ENCODE results near the gene GTF2I. TPM values are rescaled to one million over a fixed set of nuclear protein-coding genes. Genes with fewer than 3 reads are reported as not detected.
A peak's percentile ranks its signal among the peaks of the same experiment; 100 is the strongest.
"Not testable (repeated sequence)": the region's sequence is repeated elsewhere in the genome, so short reads cannot be mapped to it uniquely, and the experiment has no call there.

Gene GTF2I
- polyA plus RNA-seq, 1 donor: 195 TPM

DNA sequence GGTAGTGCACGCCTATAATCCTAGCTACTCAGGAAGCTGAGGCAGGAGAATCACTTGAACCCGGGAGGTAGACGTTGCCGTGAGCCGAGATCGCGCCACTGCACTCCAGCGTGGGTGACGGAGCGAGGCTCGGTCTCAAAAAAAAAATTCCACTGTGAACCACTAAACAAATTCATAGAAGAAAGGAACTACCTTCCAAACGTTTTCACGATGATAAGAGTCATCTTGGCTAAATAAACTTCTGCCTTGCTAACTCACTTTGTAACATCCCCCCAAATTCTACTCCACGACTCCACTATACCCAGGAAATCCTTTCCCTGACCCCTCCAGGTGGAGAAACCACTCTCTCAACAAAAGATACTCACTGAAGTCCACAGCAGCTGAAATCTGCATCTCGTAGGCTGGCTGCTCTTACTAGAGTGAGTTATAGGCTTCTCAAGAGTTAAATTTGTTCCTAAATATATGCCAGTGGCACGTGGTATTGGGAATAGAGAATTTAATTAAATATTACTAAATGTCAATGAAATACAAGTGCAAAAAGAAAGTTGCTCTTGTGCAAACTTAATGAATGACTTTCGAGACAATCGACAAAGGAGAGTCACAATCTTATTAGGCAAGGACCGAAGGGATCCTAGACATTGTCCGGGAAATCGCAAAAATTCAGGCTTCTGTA, 1.6 kb upstream of the GTF2I start:
- peak overlapping the region; percentile 78 for H3K27ac ChIP-seq (ENCODE audit: low read length)
- H3K9me3 ChIP-seq (ENCODE audit: control insufficient read depth, low read depth, low read length): no peaks in the 10 kb centered on the region
- H3K36me3 ChIP-seq (ENCODE audit: control insufficient read depth, insufficient read depth, low read length): no peaks in the 10 kb centered on the region
- H3K27me3 ChIP-seq (ENCODE audit: control insufficient read depth, insufficient read depth, low read length): no peaks in the 10 kb centered on the region
- WGBS (ENCODE audit: insufficient coverage, low lambda C conversion rate): 0% methylated on average over 1 of the region's 21 CpGs
- H3K4me1 ChIP-seq (ENCODE audit: control insufficient read depth, insufficient read depth, low read length): peaks cover 34% of the 10 kb centered on the region
- DNase-seq: no peak
- H3K4me3 ChIP-seq (ENCODE audit: low read length): peak overlapping the region; percentile 90

DNA sequence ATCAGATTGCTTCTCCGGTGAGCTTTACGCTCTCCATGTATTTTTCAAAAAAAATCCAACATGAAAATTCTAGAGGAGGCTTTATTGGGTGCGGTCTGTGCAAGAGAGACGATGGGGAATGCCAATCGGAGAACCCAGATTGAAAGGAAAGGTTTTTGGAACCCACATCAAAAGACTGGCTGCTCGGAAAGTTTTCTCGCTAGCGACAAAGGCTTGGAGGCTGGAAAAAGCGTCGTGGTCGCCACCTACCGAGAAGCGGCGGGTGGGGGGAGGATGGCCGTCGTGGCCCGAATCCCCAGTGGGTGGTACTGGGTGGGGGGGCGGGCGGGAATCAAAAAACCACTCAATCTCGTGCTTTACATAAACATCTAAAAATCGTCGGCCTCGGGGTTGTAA, 1.1 kb upstream of the GTF2I start:
- WGBS (ENCODE audit: insufficient coverage, low lambda C conversion rate): no CpG with 5 or more reads among the region's 23 CpGs
- H3K9me3 ChIP-seq (ENCODE audit: control insufficient read depth, low read depth, low read length): no peaks in the 10 kb centered on the region
- peak overlapping the region; percentile 87 for H3K27ac ChIP-seq (ENCODE audit: low read length)
- H3K36me3 ChIP-seq (ENCODE audit: control insufficient read depth, insufficient read depth, low read length): no peaks in the 10 kb centered on the region
- no peaks in the 10 kb centered on the region for H3K27me3 ChIP-seq (ENCODE audit: control insufficient read depth, insufficient read depth, low read length)
- H3K4me1 ChIP-seq (ENCODE audit: control insufficient read depth, insufficient read depth, low read length): peaks cover 34% of the 10 kb centered on the region
- H3K4me3 ChIP-seq (ENCODE audit: low read length): peak overlapping the region; percentile 90
- DNase-seq: peak in 1 of 2 donors; percentile 59

DNA sequence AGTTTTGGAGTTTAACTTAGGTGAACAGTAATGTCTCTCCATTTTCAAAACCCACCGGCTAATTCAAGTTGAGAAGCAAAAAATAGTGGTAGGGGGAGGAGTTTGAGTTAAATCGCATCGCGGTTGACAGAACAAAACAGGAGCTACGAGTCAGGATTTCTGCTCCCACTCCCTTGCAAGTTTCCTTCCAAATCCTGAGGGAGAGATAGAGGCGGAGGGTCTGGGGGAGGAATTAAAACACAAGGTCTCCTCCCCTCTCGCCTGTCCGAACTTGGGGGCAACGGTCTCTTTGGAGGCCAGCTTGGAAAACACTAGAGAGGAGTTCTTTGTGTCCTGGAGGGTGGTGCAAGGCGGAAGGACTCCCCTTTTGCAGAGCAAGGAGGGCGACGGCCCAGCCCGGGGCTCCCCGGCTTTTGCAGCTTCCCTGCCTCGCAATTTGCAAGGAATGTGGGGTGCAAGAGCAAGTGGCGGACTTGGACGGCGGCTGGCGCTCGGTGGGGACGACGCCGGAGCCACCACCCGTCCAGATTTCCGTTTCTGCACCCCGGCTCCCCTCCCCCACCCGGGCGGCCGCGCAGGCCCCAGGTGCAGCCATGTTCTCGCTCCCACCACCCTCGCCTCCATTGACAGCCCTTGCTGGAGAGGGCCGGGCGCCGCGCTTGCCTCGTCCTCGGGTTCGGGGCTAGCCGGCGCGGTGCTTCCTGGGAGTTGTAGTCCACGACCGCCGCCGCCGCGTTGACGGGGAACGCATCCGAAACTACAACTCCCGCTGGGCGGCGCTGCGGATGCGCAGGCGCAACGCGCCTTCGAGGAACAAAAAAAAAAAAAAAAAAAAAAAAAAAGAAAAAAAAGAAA, 454 bp upstream of the GTF2I start:
- Histone ChIP-seq H3K4me3 (ENCODE audit: low read length) (peak overlapping the region; percentile 90), H3K27me3 (ENCODE audit: control insufficient read depth, insufficient read depth, low read length) (no peaks in the 10 kb centered on the region), H3K4me1 (ENCODE audit: control insufficient read depth, insufficient read depth, low read length) (peaks cover 38% of the 10 kb centered on the region), H3K9me3 (ENCODE audit: control insufficient read depth, low read depth, low read length) (no peaks in the 10 kb centered on the region), H3K36me3 (ENCODE audit: control insufficient read depth, insufficient read depth, low read length) (no peaks in the 10 kb centered on the region), H3K27ac (ENCODE audit: low read length) (peak overlapping the region; percentile 87)
- peak; percentile 97 for DNase-seq
- WGBS (ENCODE audit: insufficient coverage, low lambda C conversion rate): no CpG with 5 or more reads among the region's 60 CpGs

DNA sequence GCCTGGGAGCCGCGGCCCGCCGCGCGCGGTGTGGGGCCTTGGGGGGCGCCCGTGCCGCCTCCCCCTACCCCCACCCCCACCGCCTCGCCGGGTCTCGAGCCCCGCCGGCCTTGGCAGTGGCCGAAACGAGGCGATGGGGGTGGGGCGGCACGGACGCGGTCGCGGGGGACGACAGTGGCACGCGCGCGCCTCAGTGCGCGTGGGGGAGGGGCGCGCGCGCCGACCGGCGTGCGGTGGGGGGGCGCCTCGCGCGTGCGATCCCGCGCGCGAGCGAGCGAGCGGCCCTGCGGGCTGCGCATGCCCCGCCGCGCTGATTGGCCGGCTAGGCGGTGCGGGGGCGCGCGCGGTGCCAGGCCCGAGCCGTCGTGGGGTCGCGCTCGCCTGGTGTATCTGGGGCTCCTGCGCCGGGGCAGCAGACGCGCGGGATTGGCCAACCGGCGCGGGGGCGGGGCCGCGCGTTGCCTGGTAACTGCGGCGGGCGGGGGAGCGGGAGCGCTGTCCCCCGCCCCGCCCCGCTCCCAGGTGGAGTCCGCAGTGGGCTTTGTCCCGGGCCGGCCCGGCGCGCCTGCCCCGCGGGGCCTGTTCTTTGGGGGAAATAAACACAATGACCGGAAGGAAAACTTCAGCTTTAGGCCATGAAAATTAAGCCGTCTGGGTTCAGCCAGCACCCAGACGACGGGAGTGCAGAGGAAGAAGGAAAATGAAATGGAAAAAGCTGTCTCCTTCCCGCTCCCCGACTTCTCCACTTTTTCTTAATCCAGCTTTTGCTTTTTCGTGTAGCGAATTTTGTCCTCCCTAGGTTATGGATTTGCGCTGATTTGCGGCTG, 873 bp downstream of the GTF2I start:
- Histone ChIP-seq H3K4me1 (ENCODE audit: control insufficient read depth, insufficient read depth, low read length) (peaks cover 38% of the 10 kb centered on the region), H3K36me3 (ENCODE audit: control insufficient read depth, insufficient read depth, low read length) (no peaks in the 10 kb centered on the region)

DNA sequence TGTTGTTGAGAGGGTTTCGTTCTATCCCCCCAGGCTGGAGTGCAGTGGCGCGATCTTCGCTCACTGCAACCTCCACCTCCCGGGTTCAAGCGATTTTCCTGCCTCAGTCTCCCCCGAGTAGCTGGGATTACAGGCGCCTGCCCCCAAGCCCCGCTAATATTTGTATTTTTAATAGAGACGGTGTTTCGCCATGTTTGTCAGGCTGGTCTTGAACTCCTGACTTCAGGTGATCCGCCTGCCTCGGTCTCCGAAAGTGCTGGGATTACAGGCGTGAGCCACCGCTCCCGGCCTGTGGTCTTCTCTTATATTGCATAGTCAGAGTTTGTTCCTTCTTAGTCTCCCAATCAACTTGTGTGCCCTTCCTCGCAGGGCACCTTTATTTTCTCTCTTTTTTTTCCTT, 2.7 kb downstream of the GTF2I start:
- peak overlapping the region; percentile 78 for H3K27ac ChIP-seq (ENCODE audit: low read length)
- H3K27me3 ChIP-seq (ENCODE audit: control insufficient read depth, insufficient read depth, low read length); H3K4me3 ChIP-seq (ENCODE audit: low read length); DNase-seq; H3K9me3 ChIP-seq (ENCODE audit: control insufficient read depth, low read depth, low read length); H3K36me3 ChIP-seq (ENCODE audit: control insufficient read depth, insufficient read depth, low read length): not testable (repeated sequence)
- WGBS (ENCODE audit: insufficient coverage, low lambda C conversion rate): 67% methylated on average over 1 of the region's 18 CpGs
- peaks cover 32% of the 10 kb centered on the region for H3K4me1 ChIP-seq (ENCODE audit: control insufficient read depth, insufficient read depth, low read length)

More for the DNA sequence above, 873 bp downstream of the GTF2I start:
- no peaks in the 10 kb centered on the region for H3K9me3 ChIP-seq (ENCODE audit: control insufficient read depth, low read depth, low read length)
- peak overlapping the region; percentile 70 for H3K27ac ChIP-seq (ENCODE audit: low read length)
- DNase-seq: peak; percentile 94 to 97
- H3K27me3 ChIP-seq (ENCODE audit: control insufficient read depth, insufficient read depth, low read length): no peaks in the 10 kb centered on the region
- WGBS (ENCODE audit: insufficient coverage, low lambda C conversion rate): 0% methylated on average over 2 of the region's 108 CpGs
- peak overlapping the region; percentile 90 for H3K4me3 ChIP-seq (ENCODE audit: low read length)

DNA sequence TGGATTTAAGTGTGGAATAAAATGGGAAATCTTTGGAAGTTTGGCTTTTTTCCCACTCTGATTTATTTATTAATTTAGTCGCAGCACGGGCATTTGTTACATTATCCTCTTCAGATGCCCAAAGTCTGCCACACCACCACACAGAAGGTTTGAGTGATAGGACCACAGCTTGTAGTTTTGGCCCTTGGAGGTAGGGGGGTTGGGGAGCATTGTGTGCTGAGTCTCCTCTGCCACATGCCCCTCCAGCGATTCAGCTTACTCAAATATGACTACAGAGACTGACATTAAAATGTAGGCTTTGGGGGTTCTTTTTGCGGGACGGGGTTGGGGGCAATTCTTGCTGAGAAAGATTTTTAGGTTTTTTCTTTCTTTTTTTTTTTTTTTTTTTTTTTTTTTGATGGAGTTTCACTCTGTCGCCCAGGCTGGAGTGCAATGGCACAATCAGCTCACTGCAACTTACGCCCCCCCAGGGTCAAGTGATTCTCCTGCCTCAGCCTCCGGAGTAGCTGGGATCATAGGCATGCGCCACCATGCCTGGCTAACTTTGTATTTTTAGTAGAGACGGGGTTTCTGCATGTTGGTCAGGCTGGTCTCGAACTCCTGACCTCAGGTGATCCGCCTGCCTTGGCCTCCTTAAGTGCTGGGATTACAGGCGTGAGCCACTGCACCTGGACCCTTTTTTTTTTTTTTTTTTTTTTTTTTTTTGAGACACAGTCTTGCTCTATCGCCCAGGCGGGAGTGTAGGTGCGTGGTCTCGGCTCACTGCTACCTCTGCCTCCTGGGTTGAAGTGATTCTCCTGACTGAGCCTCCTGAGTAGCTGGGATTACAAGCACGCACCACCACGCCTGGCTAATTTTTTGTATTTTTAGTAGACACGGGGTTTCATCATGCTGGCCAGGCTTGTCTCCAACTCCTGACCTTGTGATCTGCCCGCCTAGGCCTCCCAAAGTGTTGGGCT, 4.6 kb downstream of the GTF2I start:
- H3K4me1 ChIP-seq (ENCODE audit: control insufficient read depth, insufficient read depth, low read length): peaks cover 20% of the 10 kb centered on the region
- 0% methylated on average over 1 of the region's 21 CpGs for WGBS (ENCODE audit: insufficient coverage, low lambda C conversion rate)
- DNase-seq: not testable (repeated sequence)

DNA sequence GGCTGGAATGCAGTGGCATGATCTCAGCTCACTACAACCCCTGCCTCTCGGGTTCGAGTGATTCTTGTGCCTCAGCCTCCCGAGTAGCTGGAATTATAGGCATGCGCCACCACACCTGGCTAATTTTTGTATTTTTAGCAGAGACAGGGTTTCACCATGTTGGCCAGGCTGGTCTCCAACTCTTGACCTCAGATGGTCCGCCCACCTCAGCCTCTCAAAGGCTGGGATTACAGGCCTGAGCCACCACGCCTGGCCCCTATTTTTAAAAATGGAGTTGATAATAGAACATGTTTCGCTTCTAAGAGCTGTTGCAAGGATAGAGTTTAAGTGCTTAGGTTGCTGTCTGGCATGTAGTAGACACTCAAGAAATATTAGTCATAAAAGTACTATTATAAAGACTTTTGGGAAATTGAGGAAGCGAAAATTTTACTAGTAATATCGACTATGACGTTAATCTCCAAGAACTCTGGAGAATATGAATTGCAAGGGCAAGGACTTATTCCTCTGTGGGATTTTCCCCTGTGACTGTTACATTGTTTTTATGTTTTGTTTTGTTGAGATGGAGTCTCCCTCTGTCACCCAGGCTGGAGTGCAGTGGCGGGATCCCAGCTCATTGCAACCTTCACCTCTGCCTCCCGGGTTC, 7.9 kb downstream of the GTF2I start:
- DNase-seq: no peak
- H3K4me1 ChIP-seq (ENCODE audit: control insufficient read depth, insufficient read depth, low read length): peaks cover 7% of the 10 kb centered on the region
- no peaks in the 10 kb centered on the region for H3K9me3 ChIP-seq (ENCODE audit: control insufficient read depth, low read depth, low read length)
- H3K36me3 ChIP-seq (ENCODE audit: control insufficient read depth, insufficient read depth, low read length): peaks cover 21% of the 10 kb centered on the region
- no peak overlapping the region for H3K27ac ChIP-seq (ENCODE audit: low read length)
- H3K4me3 ChIP-seq (ENCODE audit: low read length): no peak overlapping the region
- 93% methylated on average over 3 of the region's 12 CpGs for WGBS (ENCODE audit: insufficient coverage, low lambda C conversion rate)
- no peaks in the 10 kb centered on the region for H3K27me3 ChIP-seq (ENCODE audit: control insufficient read depth, insufficient read depth, low read length)

More for the DNA sequence above, 4.6 kb downstream of the GTF2I start:
- not testable (repeated sequence) for H3K27ac ChIP-seq (ENCODE audit: low read length); H3K9me3 ChIP-seq (ENCODE audit: control insufficient read depth, low read depth, low read length); H3K27me3 ChIP-seq (ENCODE audit: control insufficient read depth, insufficient read depth, low read length); H3K4me3 ChIP-seq (ENCODE audit: low read length)
- H3K36me3 ChIP-seq (ENCODE audit: control insufficient read depth, insufficient read depth, low read length): peaks cover 15% of the 10 kb centered on the region

DNA sequence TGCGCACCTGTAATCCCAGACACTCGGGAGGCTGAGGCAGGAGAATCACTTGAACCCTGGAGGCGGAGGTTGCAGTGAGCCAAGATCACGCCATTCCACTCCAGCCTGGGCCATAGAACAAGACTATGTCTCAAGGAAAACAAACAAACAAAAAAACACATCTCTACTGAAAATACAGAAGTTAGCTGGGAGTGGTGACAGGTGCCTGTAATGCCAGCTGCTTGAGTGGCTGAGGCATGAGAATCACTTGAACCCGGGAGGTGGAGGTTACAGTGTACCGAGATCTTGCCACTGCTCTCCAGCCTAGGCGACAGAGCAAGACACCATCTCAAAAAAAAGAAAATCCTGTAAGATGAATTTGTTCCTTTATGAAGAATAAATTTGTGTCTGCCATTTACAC, 9.5 kb downstream of the GTF2I start:
- H3K9me3 ChIP-seq (ENCODE audit: control insufficient read depth, low read depth, low read length); H3K27me3 ChIP-seq (ENCODE audit: control insufficient read depth, insufficient read depth, low read length); H3K27ac ChIP-seq (ENCODE audit: low read length); H3K4me1 ChIP-seq (ENCODE audit: control insufficient read depth, insufficient read depth, low read length); DNase-seq; H3K4me3 ChIP-seq (ENCODE audit: low read length): not testable (repeated sequence)
- H3K36me3 ChIP-seq (ENCODE audit: control insufficient read depth, insufficient read depth, low read length): peaks cover 21% of the 10 kb centered on the region
- WGBS (ENCODE audit: insufficient coverage, low lambda C conversion rate): no CpG with 5 or more reads among the region's 7 CpGs

DNA sequence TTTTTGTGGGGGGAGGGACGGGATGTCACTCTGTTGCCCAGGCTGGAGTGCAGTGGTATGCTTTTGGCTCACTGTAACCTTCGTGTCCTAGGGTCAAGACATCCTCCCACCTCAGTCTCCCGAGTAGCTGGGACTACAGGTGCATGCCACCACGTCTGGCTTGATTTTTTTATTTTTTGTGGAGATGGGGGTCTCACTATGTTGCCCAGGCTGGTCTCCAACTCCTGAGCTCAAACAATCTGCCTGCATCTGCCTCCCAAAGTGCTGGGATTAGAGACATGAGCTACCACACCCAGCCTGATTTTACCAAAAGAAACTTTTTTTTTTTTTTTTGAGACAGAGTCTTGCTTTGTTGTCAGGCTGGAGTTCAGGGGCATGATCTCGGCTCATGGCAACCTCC, 10.0 kb downstream of the GTF2I start:
- not testable (repeated sequence) for DNase-seq; H3K4me1 ChIP-seq (ENCODE audit: control insufficient read depth, insufficient read depth, low read length); H3K9me3 ChIP-seq (ENCODE audit: control insufficient read depth, low read depth, low read length); H3K27me3 ChIP-seq (ENCODE audit: control insufficient read depth, insufficient read depth, low read length); H3K27ac ChIP-seq (ENCODE audit: low read length); H3K4me3 ChIP-seq (ENCODE audit: low read length)
- no CpG with 5 or more reads among the region's 5 CpGs for WGBS (ENCODE audit: insufficient coverage, low lambda C conversion rate)
- peaks cover 21% of the 10 kb centered on the region for H3K36me3 ChIP-seq (ENCODE audit: control insufficient read depth, insufficient read depth, low read length)

Data from large intestine (tissue), 3 donors.